ENCODE data around the gene LRP1B.

- no peak for TF ChIP-seq EZH2 (IDR thresholded peaks at IDR 0.05; ENCODE audit: borderline replicate concordance, insufficient read depth, low read depth, low read length, poor library complexity, severe bottlenecking)
- no peak for TF ChIP-seq CTCF (IDR thresholded peaks at IDR 0.05)
Measured at GRCh38 chr2:140589696-140590095, 1541.1 kb downstream of the LRP1B start.
